HUES48 (cell line): Measurements from ENCODE around the gene PYROXD2.

Experiments
- H3K27ac ChIP-seq: one replicate; pipeline ENCODE4 v1.7.0; 2013; ENCODE audit warnings: low read depth, low read length, inconsistent platforms
- H3K27me3 ChIP-seq: 2 replicates; pipeline ENCODE4 v1.6.1; 2013; ENCODE audit warnings: mild to moderate bottlenecking, low read length; ENCODE audit not compliant: control insufficient read depth, insufficient read depth
- H3K36me3 ChIP-seq: 2 replicates; pipeline ENCODE4 v1.6.1; 2013; ENCODE audit warnings: low read length; ENCODE audit not compliant: control insufficient read depth, insufficient read depth
- H3K4me1 ChIP-seq: 2 replicates; pipeline ENCODE4 v1.6.1; 2013; ENCODE audit warnings: mild to moderate bottlenecking, low read length; ENCODE audit not compliant: control insufficient read depth, insufficient read depth
- H3K4me3 ChIP-seq: 2 replicates; pipeline ENCODE4 v1.5.1; 2013; ENCODE audit warnings: mild to moderate bottlenecking, low read depth, low read length
- H3K9ac ChIP-seq: 2 replicates; pipeline ENCODE4 v1.6.1; 2013; ENCODE audit warnings: mild to moderate bottlenecking, low read depth, low read length, moderate library complexity
- H3K9me3 ChIP-seq: 2 replicates; pipeline ENCODE4 v1.6.1; 2013; ENCODE audit warnings: low read length; ENCODE audit not compliant: control insufficient read depth, insufficient read depth

PYROXD2 gene

GRCh38 chr10:98411768-98412167 lies 3.2 kb downstream of the PYROXD2 start:
- Histone ChIP-seq H3K4me3 (no peak overlapping the region), H3K27ac (no peak overlapping the region)

DNA sequence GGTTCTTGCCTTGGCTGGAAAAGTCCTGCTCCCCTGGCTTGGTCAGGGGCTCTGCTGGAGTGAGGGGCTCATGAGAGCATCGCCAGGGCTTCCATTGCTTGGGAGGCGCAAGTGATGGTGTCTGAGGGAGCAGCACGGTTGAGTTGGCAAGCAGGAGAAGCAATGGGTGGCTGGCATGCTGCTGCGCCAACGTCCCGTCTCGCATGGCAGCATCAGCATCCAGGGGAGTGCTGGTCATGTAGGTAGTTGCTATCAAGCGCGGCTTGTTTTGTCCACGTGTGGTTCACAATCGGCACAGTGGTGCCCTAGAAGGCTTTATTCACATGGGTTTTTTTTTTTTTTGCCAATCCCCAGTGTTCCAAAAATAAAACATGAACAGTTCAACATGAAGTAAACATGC lies 3.8 kb downstream of the PYROXD2 start:
- no peak overlapping the region for H3K27ac ChIP-seq
- peaks cover 13% of the 10 kb centered on the region; the same call in 1 of the 2 replicates for H3K4me1 ChIP-seq
- no peak overlapping the region for H3K9ac ChIP-seq
- no peaks in the 10 kb centered on the region for H3K27me3 ChIP-seq
- no peaks in the 10 kb centered on the region for H3K36me3 ChIP-seq
- H3K4me3 ChIP-seq = no peak overlapping the region
- no peaks in the 10 kb centered on the region for H3K9me3 ChIP-seq

More at GRCh38 chr10:98411768-98412167, 3.2 kb downstream of the PYROXD2 start:
- no peaks in the 10 kb centered on the region for H3K9me3 ChIP-seq
- H3K36me3 ChIP-seq = no peaks in the 10 kb centered on the region
- H3K27me3 ChIP-seq = no peaks in the 10 kb centered on the region
- H3K9ac ChIP-seq = no peak overlapping the region
- H3K4me1 ChIP-seq = peaks cover 13% of the 10 kb centered on the region; the same call in 1 of the 2 replicates

DNA sequence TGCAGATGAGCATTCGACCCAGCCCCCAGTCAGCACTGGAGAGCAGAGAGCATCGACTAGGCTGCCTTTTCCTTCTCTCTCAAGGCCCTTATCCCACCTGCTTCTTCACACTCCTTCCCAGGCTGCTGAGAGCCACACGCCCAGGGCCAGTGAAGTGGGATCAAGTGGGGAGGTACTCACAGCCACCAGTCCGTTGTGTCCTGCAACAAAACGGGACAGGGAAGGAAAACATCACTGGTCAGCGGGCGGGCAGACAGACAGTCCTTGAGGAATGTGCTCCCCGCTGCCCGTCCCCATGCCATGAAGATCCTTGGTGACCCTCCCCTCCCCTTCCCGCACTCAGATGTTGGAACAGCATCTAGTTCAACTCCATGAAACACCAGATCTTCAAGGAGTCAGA lies 4.2 kb downstream of the PYROXD2 start:
- Histone ChIP-seq H3K9me3 (no peaks in the 10 kb centered on the region), H3K36me3 (no peaks in the 10 kb centered on the region), H3K27me3 (no peaks in the 10 kb centered on the region), H3K4me3 (no peak overlapping the region), H3K27ac (no peak overlapping the region), H3K4me1 (peaks cover 12% of the 10 kb centered on the region; the same call in 1 of the 2 replicates), H3K9ac (no peak overlapping the region)

- no peaks in the 10 kb centered on the region for H3K27me3 ChIP-seq
- H3K27ac ChIP-seq = no peak overlapping the region
- H3K4me1 ChIP-seq = peaks cover 7% of the 10 kb centered on the region; the same call in 1 of the 2 replicates
- H3K9ac ChIP-seq = no peak overlapping the region
- no peaks in the 10 kb centered on the region for H3K36me3 ChIP-seq
- H3K9me3 ChIP-seq = no peaks in the 10 kb centered on the region
- H3K4me3 ChIP-seq = no peak overlapping the region
These were observed 4.7 kb downstream of the PYROXD2 start for GRCh38 chr10:98410135-98410743.

- Histone ChIP-seq H3K27me3 (no peaks in the 10 kb centered on the region), H3K4me1 (no peaks in the 10 kb centered on the region), H3K9me3 (no peaks in the 10 kb centered on the region), H3K27ac (no peak overlapping the region), H3K36me3 (no peaks in the 10 kb centered on the region), H3K4me3 (no peak overlapping the region), H3K9ac (no peak overlapping the region)
These were observed 6.2 kb downstream of the PYROXD2 start for GRCh38 chr10:98408799-98409198.

DNA sequence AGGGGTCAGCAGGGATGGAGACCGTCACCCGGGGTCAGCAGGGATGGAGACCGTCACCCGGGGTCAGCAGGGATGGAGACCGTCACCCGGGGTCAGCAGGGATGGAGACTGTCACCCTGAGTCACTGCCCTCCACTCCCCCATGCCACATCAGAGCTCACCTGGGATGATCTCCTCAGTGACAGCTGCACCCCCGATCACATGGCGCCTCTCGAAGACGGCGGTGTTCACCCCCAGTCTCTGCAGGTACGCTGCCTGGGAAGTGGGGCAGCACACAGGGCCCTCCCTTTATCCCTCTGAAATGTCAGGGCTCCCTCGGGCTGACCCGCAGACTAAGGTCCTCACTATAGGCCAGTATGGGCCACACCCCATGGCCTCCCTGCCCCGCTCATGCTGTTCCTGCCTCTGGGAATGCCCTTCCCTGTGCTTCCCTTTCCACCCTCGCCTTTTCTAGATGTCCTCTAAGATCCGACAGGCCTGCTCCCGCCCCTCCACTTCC lies 7.2 kb downstream of the PYROXD2 start:
- no peaks in the 10 kb centered on the region for H3K4me1 ChIP-seq
- H3K27me3 ChIP-seq = no peaks in the 10 kb centered on the region
- no peak overlapping the region for H3K27ac ChIP-seq
- no peaks in the 10 kb centered on the region for H3K36me3 ChIP-seq
- H3K4me3 ChIP-seq = no peak overlapping the region
- no peak overlapping the region for H3K9ac ChIP-seq
- no peaks in the 10 kb centered on the region for H3K9me3 ChIP-seq

- Histone ChIP-seq H3K27me3 (no peaks in the 10 kb centered on the region), H3K4me1 (no peaks in the 10 kb centered on the region), H3K27ac (no peak overlapping the region), H3K9me3 (no peaks in the 10 kb centered on the region), H3K9ac (no peak overlapping the region), H3K4me3 (no peak overlapping the region), H3K36me3 (no peaks in the 10 kb centered on the region)
These were observed 7.8 kb downstream of the PYROXD2 start for GRCh38 chr10:98407017-98407743.

DNA sequence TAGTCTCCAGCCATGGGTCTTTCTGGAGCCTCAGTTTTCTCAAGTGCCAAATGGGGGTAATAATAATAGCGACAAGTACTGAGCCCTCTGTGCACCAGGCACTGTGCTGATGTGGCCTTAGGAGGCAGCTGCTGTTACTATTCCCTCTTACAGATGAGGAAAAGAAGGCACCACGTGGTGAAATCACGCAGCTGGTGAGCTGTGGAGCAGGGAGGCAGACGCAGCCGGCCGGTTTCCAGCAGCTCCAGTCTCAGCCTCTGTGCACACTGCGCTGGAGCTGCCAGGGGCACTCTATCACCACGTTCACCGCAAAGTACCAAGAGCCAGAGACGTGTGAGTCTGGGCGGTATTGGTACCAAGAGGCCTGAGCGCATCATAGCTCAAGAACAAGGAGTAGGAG lies 9.6 kb downstream of the PYROXD2 start:
- Histone ChIP-seq H3K4me3 (no peak overlapping the region), H3K27ac (no peak overlapping the region), H3K36me3 (no peaks in the 10 kb centered on the region), H3K4me1 (no peaks in the 10 kb centered on the region), H3K9ac (no peak overlapping the region), H3K27me3 (no peaks in the 10 kb centered on the region), H3K9me3 (no peaks in the 10 kb centered on the region)

- no peaks in the 10 kb centered on the region for H3K27me3 ChIP-seq
- H3K9me3 ChIP-seq = no peaks in the 10 kb centered on the region
- no peak overlapping the region for H3K4me3 ChIP-seq
- no peak overlapping the region for H3K27ac ChIP-seq
- H3K9ac ChIP-seq = no peak overlapping the region
- H3K4me1 ChIP-seq = no peaks in the 10 kb centered on the region
- H3K36me3 ChIP-seq = no peaks in the 10 kb centered on the region
These were observed 10.2 kb downstream of the PYROXD2 start for GRCh38 chr10:98404571-98405359.

GRCh38 chr10:98403812-98404504 lies 11.0 kb downstream of the PYROXD2 start:
- H3K36me3 ChIP-seq = no peaks in the 10 kb centered on the region
- H3K9me3 ChIP-seq = no peaks in the 10 kb centered on the region
- no peaks in the 10 kb centered on the region for H3K4me1 ChIP-seq
- no peak overlapping the region for H3K4me3 ChIP-seq
- no peaks in the 10 kb centered on the region for H3K27me3 ChIP-seq
- no peak overlapping the region for H3K9ac ChIP-seq
- no peak overlapping the region for H3K27ac ChIP-seq
